ENCODE results near the gene DOK3.

- no peak for TF ChIP-seq CEBPB (IDR thresholded peaks at IDR 0.05; ENCODE audit: borderline replicate concordance in 1 of 2, low read depth in 2 of 2, low read length in 2 of 2)
- no peak for TF ChIP-seq POLR2AphosphoS5 (IDR thresholded peaks at IDR 0.05; ENCODE audit: low read length)
- no peak for TF ChIP-seq POLR2A (IDR thresholded peaks at IDR 0.05; ENCODE audit: low read depth, low read length)
- TF ChIP-seq CTCF (IDR thresholded peaks at IDR 0.05 in 2 of 3, conservative IDR thresholded peaks at IDR 0.05 in 1 of 3; ENCODE audit: control insufficient read depth in 2 of 3, extremely low read depth in 1 of 3, insufficient read depth in 1 of 3, low read depth in 3 of 3, low read length in 3 of 3): no peak
- no peak for TF ChIP-seq SMC3 (IDR thresholded peaks at IDR 0.05; ENCODE audit: borderline replicate concordance, low read length)
- no peak for TF ChIP-seq CREB1 (IDR thresholded peaks at IDR 0.05; ENCODE audit: low read depth)
- no peak for TF ChIP-seq DPF2 (IDR thresholded peaks at IDR 0.05)
- no peak for TF ChIP-seq ZNF274 (IDR thresholded peaks at IDR 0.05; ENCODE audit: insufficient read depth, insufficient read length)
- no peak for TF ChIP-seq NFXL1 (IDR thresholded peaks at IDR 0.05; ENCODE audit: borderline replicate concordance)
- TF ChIP-seq POLR2AphosphoS2 (IDR thresholded peaks at IDR 0.05; ENCODE audit: low read depth, low read length): no peak
- TF ChIP-seq FOXK2 (IDR thresholded peaks at IDR 0.05): no peak
- TF ChIP-seq MAX (IDR thresholded peaks at IDR 0.05; ENCODE audit: low read depth, low read length): no peak
Measured at GRCh38 chr5:177476531-177477233, 32.9 kb downstream of the DOK3 start.

Data from GM12878 (cell line).